DMS153 treated with DMSO at 0.1 percent for 48 hours (cell line): ENCODE results near the gene ME3.
A peak's percentile ranks its signal among the peaks of the same experiment; 100 is the strongest.

ENCODE experiments used
- DNase-seq: peaks from one replicate; lab custom pipeline; 2025; ENCODE audit not compliant: unreplicated experiment; lab: John Stamatoyannopoulos, UW

Gene ME3

DNA sequence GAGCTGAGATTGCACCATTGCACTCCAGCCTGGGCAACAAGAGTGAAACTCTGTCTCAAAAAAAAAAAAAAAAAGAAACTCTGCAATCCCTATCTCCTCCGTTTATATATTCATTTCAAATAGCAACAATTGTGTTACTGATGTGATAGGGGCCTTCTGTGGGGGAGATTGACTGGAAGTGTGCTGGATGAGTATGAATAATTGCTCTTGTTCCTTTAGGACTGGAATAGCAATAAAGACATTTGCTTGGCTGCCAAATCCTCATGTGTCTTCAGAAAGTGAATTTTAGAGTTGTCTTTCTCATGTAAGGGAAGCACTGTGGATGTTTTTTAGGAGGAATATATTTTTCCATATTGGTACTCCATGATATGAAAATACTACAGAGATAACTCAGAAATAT, 21.1 kb upstream of the ME3 start:
- no peak for DNase-seq

DNA sequence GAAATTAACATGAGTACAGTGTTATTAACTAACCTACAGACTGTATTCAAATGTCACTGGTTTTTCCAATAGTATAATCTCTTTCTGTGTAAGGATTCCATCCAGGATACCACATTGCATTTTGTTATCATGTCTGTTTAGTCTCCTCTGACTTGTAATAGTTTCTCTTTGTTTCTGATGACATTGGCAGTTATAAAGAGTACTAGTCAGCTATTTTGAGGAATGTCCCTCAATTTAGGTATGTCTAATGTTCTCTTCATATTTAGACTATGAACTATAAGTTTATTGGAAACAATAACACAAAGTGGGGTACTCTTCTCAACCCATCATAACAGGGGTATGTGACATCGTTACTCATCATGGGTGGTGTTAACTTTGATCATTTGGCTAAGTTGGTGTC, 20.3 kb upstream of the ME3 start:
- no peak for DNase-seq

DNA sequence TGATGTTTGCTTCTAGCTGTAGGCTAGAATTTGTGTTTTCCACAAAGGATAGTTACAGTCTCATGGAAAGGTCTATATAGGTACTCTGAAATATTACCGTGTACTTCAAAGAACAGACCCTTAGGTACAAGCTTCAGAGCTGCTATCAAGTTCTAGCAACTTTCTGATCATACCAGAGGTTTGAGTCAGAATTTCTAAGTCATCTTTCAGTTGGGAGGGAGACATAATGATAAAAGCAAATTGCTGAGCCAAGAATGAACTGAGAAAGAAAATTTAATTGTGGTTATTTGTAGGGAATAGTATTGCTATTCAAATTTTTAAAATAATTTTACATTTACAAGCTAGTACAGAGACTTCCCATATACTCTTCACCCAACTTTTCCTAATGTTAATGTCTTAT, 19.9 kb upstream of the ME3 start:
- DNase-seq = no peak

DNA sequence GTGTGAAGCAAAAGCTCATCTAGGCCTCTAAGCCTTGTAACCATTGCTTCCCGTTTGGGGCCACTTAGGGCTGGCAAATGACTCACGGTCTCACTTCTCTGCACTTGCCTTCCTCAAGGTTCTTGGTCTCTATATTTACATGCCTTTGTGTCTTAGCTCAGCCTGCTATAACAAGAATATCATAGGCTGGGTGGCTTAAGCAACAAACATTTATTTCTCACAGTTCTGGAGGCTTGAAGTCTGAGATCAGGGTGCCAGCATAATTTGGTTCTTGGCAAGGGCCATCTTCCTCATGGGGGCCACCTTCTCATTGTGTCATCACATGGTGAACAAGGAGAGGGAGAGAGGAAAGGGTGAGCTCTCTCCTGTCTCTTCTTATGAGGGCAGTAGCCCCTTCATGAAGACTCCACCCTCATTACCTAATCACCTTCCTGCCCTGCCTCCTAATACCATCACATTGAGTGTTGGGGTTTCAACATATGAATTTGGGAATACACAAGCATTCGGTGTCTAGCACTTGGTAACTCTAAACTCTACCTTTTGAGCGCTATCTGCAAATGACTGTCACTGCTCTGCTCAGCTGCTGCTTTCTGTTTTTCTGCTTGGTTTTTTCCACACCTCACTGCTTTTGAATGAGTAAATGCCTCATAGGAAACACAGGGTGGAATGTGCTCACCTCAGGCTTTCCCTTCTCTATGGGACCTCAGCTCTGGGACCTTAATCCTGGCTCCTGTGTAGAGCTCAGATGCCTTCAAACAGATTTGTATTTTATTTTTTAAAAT, 16.2 kb upstream of the ME3 start:
- DNase-seq = no peak

DNA sequence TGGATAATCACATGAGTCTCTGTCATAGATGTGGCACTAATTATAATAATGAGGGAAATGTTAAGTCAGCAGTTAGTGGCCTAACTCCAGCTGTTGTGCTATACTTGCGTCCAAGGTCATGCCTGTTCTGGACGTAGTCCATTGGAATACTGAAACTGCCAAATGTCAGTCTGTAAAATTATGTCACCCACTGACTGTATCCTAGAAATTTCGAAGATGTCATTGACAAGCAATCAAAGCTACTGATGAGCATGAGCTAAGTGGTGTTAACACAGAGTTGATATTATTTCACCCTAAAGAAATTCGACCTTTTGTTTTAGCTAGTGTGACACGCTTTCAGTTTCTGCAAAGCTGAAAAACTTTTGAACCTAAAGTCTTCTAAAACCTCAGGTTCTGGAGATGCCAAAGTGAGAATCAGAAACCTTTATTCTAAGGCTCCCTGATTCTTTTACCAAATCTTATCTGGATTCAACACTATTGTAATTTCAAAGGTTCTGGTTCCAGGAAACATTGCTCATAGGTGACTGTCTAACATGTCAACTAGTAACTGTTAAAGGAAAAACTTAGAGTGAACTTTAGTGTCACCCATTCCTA, 14.9 kb upstream of the ME3 start:
- DNase-seq = no peak

DNA sequence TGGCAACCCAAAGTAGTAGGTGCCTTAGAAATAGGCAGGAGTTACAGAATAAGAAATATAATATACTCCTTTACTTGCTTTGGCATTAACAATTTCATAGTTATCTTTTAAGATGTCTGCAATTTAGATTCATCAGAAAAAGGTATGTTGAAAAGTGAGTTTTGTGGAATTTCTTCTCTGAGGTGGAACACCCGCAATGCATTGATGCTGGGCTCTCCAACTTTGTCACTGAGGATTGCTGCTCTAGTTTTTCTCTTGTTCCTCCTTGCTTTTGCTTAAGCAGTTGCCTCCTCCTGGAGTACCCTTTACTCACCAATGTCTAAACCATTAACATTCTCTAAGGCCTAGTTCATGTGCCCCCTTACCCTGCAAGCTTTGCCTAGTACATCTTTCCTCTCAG, 14.1 kb upstream of the ME3 start:
- DNase-seq = no peak

DNA sequence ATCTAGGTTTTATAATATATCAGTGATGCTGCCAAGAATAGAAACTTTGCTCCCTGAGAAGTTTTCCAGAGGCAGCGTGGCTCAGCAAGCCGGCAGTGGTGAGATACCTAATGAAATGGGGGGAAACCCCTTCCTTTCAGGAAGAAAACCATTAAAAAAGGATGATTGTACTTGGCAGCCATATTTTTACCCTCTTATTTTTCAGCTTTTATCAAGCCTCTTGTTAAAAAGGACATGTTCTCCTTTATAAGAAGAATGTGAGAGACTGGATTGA, 9.0 kb upstream of the ME3 start:
- no peak for DNase-seq

DNA sequence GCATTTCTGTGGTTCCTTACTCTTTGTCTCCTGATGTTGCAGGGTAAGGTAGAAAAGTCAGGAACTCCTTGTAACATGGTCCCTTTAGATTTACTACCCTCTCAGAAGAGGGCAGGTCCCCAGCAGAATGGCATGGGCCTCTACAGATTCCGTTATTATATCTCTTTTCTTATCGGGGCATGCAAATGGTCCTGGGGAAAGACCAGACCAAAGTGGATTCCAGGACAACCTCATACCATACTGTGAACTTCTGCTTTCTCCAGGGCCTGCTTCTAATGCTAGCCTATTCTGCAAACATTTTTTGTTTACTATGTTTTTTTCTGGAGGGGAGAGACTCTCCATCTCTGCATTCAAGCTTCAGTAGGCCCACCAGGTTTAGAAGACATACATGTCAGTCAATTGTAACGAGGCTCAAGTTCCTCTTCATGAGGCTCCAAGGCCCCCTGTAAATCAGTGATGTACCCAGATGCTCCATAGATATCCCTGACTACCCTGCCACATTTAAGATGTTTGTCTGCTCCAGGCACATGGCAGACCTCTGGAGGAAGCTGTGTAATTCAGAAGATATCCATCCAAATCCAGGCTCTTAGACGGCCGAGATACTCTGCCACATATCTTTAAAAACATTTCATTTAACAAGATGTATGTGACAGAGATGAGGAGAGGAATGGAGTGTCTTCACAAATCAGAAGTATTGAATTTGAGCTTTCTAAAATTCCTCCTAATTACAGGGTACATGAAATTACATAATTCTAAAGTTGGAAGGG, 8.5 kb upstream of the ME3 start:
- no peak for DNase-seq

DNA sequence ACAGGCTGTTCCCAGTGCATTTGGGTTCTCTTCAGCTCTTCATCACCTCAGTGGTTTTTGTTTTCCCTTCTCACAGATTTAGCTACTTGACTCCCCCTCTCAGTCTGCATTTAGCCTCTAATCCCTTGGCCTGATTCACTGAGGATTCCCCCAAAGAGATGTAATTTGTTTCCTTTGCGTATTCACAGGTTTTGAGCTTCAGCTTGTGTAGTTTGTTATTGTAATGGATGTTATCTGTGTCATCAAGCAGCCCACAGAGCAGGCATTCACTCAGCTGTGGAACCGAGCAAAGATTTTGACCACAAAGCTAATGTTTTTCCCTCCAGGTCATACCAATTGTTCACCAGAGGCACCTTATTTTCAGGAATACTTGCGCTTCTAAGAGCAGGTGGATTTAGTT, 6.4 kb upstream of the ME3 start:
- DNase-seq = no peak

DNA sequence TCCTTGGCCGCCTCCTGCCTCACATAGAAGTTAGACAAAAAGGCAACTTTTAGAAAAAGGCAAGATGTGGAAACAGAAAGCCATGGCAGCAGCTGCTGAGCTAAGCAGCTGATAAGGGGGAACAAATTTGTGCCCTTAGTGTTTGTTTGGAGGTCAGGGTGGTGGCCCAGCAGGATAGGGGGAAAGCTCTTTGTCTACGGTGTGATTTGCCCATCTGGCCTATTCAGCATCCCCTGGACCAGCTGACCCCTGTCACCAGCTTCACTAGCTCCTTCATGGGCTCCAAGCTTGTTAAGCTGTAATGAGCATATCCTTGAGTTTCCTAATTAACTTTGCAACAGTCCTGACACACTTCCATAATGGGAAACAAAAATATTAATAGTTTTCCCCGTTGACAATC, 5.9 kb upstream of the ME3 start:
- DNase-seq = no peak

DNA sequence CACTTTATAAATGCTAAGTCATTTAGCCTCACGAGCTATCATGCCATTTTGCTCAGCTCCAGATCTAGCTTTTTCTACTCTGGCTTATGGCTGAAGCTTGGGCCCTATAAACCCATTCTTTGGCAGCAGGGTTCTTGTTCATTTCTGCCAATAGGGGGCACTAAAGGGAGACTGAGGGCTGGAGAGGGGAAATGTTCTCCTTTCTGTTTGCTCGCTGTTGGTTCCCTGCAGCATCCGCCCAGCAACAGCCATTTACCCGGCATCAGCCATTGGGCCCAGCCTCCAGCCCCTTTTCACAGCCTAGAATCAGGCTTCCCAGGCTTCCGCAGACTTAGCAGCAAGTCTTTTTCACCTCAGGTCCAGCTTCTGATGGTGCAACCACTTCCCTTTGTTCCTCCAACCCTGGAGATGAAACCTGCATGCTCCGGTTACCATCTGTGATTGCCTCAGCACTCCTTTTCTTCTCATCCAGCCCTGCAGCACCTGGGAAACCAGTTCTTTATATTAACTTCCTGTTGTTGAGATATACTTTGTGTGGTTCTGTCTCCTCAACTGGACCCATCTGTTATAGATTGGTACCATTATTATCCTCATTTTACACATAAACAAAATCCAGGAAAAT, 4.2 kb upstream of the ME3 start:
- DNase-seq = peak; percentile 33

DNA sequence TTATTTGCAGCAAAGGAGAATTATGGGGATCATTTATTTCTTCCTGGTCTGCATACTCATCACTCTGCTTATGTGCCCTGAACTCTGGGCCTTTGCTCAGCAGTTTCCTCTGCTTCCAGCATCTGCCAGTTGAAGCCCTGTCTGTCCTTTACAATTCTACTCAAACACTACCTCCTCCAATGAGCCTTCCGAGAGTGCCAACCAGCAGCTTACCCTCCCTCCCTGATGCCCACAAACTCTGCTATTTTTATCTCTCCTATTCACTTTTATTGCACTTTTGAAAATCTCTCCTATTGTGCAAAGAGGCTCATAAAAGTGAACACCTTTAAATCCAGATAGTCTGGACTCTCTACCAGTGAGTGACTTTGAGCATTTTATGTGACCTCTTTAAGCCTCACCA, 3.6 kb upstream of the ME3 start:
- DNase-seq = peak; percentile 70

DNA sequence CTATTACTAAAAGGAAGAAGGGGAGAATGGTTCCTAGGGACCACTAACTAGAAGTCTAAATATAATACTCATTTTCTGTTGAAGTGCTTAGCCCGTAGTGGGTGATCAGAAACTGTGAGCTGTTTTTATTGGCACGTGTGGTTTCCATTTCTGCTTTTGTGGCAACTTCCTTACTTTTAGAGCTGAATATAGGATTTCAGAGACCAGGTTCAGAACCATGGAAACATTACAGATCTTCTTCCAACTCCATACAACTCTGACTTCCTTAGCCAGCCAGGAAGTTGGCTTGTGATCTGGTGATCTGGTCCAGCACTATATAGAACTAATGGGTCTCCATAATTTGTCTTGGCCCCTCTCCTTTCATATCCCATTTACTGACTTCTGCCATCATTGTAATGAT, 2.6 kb upstream of the ME3 start:
- DNase-seq = no peak

DNA sequence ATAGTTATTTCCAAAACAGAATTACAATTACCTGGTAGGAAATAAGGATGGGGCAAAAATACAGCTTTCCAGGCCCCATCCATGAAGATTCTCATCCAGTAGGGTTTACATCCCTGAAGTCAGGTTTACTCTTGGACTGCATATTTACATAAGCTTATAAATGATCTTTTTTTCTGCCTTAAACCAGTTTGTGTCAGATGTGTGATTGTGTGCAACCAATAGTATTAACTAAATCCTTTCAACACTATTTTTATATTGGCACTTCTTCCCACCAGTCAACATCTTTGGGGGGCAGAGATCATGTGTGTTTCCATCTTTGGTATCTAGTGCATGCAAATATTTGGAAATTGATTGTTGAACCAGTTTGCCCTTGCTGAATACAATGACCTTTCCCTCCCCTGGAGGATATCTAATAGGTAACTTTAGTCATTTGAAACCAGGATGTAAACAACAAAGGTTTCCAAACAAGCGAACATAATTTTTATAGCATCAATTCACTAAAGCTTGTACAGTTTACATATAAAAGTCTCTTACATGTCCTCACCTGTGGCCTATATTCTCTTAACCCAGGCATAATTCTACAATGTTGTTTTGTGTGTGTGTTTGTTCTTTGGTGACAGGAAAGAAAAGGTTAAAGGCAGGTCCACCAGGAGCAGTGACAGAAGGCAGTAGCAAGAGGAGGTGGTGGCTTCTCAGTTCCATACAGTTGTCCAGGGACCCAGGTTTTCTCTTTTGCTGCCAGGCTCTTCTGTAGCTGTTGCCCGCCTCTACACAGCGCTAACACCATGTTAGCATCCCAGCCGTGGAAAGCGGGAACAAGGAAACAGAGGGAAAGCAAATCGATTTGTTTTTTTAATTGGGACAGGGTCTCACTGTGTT, 1.7 kb upstream of the ME3 start:
- peak; percentile 75 for DNase-seq

DNA sequence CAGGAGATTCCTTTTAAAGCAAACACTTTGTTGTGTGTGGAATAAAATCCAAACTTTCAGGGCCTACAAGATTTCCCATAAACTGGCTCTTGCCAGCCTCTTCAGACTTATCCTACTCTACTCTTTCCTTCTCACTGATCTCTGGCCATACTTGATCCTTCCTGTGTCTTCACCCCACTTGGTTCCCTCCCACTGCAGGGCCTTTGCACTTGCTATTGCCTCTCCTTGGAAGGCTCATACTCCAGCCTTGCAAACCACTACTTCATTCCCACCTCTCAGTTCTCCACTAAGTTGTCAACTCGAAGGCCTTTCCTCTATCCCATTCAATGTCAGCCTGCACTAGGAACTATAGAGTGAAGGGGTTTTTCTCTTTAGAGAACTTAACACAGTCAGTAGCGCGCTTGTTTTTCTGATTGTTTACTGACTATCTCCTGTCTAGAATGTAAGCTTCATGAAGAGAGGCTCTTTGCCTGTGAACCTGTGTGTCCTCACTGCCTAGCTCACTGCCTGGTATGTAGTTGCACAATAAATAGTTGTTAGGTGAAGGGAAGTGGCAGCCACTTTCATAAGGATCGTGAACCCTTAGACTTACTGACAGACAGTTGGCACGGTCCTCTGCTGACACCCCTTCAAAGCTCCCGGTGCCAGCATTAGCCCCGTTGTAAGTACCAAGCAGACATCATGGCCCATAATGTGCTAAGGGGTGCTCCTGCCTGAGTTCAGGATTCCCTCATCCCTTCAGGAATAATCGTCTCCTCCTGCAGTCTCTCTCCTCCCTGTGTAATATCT, 833 bp upstream of the ME3 start:
- DNase-seq = no peak

DNA sequence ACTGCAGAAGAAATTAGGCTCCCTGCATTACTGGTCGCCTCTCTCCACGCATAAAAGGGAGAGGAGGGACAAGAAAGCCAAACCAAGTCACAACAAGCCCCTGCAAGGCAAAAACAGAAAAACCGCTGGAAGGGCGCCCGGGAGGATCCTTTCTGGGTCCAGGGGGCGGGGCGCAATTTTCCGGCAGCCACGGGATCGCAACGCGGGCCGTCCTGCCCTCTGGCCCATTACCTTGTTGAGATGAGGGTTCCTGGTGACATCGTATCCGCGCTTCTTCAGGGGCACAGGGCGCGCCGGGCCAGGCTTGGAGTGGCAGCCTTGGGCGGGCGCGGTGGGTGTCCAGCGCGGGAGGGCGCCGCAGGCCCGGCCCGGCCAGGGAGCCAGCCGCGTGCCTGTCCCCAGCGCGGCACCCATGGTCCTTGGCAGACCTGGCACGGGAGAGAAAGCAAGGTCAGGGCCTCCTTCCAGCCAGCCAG, 847 bp downstream of the ME3 start:
- DNase-seq = no peak

DNA sequence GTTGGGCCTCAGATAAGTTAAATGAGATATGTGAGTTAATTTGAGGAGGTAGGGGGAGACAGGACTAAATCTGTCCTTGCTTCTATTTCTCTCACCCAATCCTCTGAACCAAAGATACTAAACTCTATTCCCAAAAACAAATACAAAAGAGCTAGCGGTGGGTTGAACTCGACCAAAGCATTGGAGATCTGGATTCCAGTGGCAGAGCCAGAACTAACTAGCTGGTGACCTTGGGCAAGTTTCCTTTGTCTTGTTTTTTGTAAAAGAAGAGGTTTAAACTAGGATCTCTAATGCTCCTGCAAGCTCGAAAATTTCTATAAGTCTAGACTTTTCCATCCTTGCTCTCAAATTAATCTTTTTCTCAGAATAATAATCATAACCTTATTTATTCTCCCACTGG, 1.5 kb downstream of the ME3 start:
- no peak for DNase-seq

DNA sequence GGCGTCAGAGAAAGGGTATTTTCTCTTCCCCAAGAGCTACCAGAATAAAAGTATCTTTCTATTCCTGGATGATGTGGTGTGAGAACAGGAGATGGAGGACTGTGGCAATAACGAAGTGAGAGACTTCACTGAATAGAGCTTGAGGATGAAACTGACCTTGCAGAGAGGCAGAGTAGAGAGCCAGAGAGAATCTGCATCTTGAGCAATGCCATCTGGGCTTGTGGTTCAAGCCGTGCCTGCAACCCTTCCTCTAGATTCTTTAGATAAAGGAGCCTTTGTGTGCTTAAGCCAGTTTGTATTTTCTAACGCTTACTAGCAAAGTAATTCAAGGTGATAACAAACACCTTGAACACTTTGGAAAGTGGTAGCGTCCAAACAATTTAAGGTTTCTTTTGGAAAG, 2.2 kb downstream of the ME3 start:
- no peak for DNase-seq

DNA sequence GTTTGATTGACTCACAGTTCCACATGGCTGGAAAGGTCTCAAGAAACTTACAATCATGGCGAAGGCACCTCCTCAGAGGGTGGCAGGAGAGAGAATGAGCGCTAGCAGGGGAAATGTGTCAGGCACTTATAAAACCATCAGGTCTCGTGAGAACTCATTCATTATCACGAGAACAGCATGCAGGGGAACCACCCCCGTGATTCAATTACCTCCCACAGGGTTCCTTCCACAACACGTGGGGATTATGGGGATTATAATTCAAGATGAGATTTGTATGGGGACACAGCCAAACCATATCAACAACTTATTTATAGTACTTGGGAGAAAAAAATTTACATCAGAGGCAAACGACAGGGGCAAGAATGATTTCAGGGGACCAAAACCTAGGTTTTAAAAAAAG, 3.0 kb downstream of the ME3 start:
- DNase-seq = no peak

DNA sequence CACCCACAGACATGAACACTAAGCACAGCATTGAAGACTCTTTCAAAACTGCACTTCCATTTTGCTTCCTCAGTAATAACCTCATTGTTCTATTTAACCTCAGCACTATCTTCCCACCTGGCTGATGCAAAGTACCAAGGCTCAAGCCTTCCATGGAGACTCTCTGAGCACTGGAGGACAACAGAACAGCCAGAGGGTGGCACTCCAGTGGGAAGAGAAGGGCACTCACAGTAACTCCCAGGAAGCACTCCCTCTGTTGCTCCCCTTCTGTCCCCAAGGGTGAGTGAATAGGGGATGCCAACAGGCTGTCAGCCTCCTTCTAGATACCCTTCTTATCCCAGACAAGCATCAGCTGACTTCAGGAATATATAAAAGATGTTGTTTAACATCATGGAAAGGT, 3.5 kb downstream of the ME3 start:
- DNase-seq = no peak
